ENCODE measurements around the gene CDKL1. TPM values are rescaled to one million over a fixed set of nuclear protein-coding genes. Genes with fewer than 3 reads are reported as not detected.

Gene CDKL1
- total RNA-seq, 1 donor from 2014 or later = 2.5 TPM

- Mint-ChIP-seq H3K4me3 (no peak overlapping the region), H3K27ac (no peak overlapping the region), H3K27me3 (ENCODE audit: insufficient read depth, low read depth) (no peaks in the 10 kb centered on the region), H3K36me3 (no peaks in the 10 kb centered on the region), H3K4me1 (peaks cover 16% of the 10 kb centered on the region), H3K9me3 (no peaks in the 10 kb centered on the region)
- DNase-seq (ENCODE audit: low spot score) = no peak
- TF ChIP-seq EZH2 (IDR thresholded peaks at IDR 0.05) (no peak), CTCF (IDR thresholded peaks at IDR 0.05) (no peak), EZH2phosphoT487 (IDR thresholded peaks at IDR 0.05) (no peak)
- Histone ChIP-seq H2AFZ (replicated peaks) (no peak overlapping the region), H3K79me2 (ENCODE audit: low read depth) (no peaks in the 10 kb centered on the region), H3K27me3 (no peaks in the 10 kb centered on the region), H3K9me3 (ENCODE audit: low read depth) (no peaks in the 10 kb centered on the region), H3K27ac (no peak overlapping the region), H3K4me2 (no peak overlapping the region), H3K9ac (no peak overlapping the region), H3K4me1 (peaks cover 14% of the 10 kb centered on the region), H3K4me3 (no peak overlapping the region), H4K20me1 (ENCODE audit: low read depth) (no peaks in the 10 kb centered on the region), H3F3A (ENCODE audit: low read depth) (no peaks in the 10 kb centered on the region), H3K36me3 (no peaks in the 10 kb centered on the region)
Observed at GRCh38 chr14:50347521-50347920, 49.2 kb downstream of the CDKL1 start.

GRCh38 chr14:50345846-50346422 is 50.7 kb downstream of the CDKL1 start:
- H3K27me3 Mint-ChIP-seq (ENCODE audit: insufficient read depth, low read depth) = no peaks in the 10 kb centered on the region
- DNase-seq (ENCODE audit: low spot score) = no peak
- Histone ChIP-seq H3F3A (ENCODE audit: low read depth) (no peaks in the 10 kb centered on the region), H3K4me1 (peaks cover 19% of the 10 kb centered on the region), H3K9ac (no peak overlapping the region), H2AFZ (replicated peaks) (peak overlapping the region; percentile 18), H3K4me3 (no peak overlapping the region), H3K27ac (no peak overlapping the region), H3K79me2 (ENCODE audit: low read depth) (no peaks in the 10 kb centered on the region), H4K20me1 (ENCODE audit: low read depth) (no peaks in the 10 kb centered on the region), H3K36me3 (no peaks in the 10 kb centered on the region), H3K27me3 (no peaks in the 10 kb centered on the region), H3K4me2 (no peak overlapping the region), H3K9me3 (ENCODE audit: low read depth) (no peaks in the 10 kb centered on the region)
- no peaks in the 10 kb centered on the region for H3K36me3 Mint-ChIP-seq
- no peaks in the 10 kb centered on the region for H3K9me3 Mint-ChIP-seq
- peaks cover 12% of the 10 kb centered on the region for H3K4me1 Mint-ChIP-seq
- TF ChIP-seq EZH2 (IDR thresholded peaks at IDR 0.05) (no peak), EZH2phosphoT487 (IDR thresholded peaks at IDR 0.05) (no peak), CTCF (IDR thresholded peaks at IDR 0.05) (no peak)
- H3K4me3 Mint-ChIP-seq = no peak overlapping the region
- no peak overlapping the region for H3K27ac Mint-ChIP-seq

GRCh38 chr14:50344876-50345563 is 51.7 kb downstream of the CDKL1 start:
- Histone ChIP-seq H3K4me1 (peaks cover 19% of the 10 kb centered on the region), H3K27ac (no peak overlapping the region), H2AFZ (replicated peaks) (no peak overlapping the region), H3F3A (ENCODE audit: low read depth) (no peaks in the 10 kb centered on the region), H3K4me2 (no peak overlapping the region), H4K20me1 (ENCODE audit: low read depth) (no peaks in the 10 kb centered on the region), H3K27me3 (no peaks in the 10 kb centered on the region), H3K9ac (no peak overlapping the region), H3K36me3 (no peaks in the 10 kb centered on the region), H3K9me3 (ENCODE audit: low read depth) (no peaks in the 10 kb centered on the region), H3K4me3 (no peak overlapping the region), H3K79me2 (ENCODE audit: low read depth) (no peaks in the 10 kb centered on the region)
- TF ChIP-seq CTCF (IDR thresholded peaks at IDR 0.05) = no peak
- TF ChIP-seq EZH2phosphoT487 (IDR thresholded peaks at IDR 0.05) = no peak
- TF ChIP-seq EZH2 (IDR thresholded peaks at IDR 0.05) = no peak
- Mint-ChIP-seq H3K9me3 (no peaks in the 10 kb centered on the region), H3K4me3 (no peak overlapping the region), H3K27ac (no peak overlapping the region), H3K27me3 (ENCODE audit: insufficient read depth, low read depth) (no peaks in the 10 kb centered on the region), H3K4me1 (peaks cover 11% of the 10 kb centered on the region), H3K36me3 (no peaks in the 10 kb centered on the region)
- no peak for DNase-seq (ENCODE audit: low spot score)
